Measurements from ENCODE around the gene MAST4. TPM values are rescaled to one million over a fixed set of nuclear protein-coding genes. Genes with fewer than 3 reads are reported as not detected.

Gene MAST4
- total RNA-seq, 2 donors from 2014 or later: 11.0 to 11.5 TPM

DNA sequence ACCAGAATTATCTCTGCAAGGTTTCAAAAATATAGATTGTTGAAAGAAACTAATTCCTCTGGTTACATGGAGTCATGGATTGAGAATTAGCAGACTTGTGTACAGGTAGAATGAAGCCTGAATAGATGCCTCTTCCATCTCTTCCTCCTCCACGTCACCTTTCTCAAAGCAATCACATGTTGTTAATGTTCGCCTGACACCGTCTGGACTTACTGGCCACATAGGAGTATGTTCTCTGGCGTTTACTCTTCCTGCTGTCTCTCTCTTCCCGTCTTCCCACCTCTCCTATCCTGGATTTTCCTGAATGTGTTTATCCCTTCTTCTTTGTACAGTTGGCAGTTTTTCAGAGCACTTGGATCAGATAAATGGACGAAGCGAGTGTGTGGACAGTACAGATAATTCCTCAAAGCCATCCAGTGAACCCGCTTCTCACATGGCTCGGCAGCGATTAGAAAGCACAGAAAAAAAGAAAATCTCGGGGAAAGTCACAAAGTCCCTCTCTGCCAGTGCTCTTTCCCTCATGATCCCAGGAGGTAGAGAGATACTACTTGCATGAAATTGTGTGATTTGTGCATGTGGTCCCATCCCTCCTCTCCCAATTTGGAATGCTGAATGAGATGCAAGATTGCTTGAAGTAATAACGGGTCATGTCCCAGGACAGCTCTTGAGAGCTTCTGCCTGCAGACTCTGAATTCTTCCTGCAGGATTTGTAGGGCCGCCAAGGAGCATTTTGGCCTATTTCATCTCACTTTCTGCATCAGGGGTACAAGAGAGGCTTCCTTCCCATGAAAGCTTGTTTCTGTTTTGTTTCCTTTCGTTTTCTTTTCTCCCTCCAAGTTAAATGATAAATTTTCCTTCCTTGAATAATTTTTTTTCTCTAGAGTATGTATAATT lies 553.1 kb downstream of the MAST4 start:
- H3K4me3 Mint-ChIP-seq: no peak overlapping the region

DNA sequence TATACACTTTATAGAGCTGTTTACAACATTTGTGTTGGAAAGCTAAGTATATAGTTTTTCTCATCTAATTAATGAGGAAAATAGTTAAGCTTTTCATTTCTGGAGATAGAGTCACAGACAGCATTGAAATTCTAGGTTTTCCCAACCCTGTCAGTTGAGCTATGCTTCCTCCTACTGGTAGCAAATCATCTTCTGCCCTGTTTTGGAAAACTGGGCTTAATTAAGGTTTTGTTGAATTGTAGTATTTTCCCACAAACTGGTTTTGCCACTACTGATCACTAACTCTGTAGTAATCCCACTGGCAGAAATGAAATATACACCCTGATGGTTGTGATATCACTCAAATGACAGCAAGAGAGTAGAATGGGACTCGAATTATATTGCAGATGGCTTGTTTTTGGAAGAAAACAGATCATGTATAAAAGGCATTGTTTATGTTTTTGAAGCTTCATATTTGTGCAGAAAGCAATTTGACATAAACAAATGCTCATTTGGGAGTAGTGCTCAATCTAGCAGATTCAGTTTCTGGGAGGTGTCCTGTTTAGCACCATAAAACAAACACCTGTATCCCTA lies 553.8 kb downstream of the MAST4 start:
- Histone ChIP-seq H3K36me3 (ENCODE audit: control insufficient read depth, insufficient read depth, low read length) (peaks cover 23% of the 10 kb centered on the region), H3K27me3 (ENCODE audit: control insufficient read depth, insufficient read depth, low read length, poor library complexity, severe bottlenecking) (no peaks in the 10 kb centered on the region), H3K9me3 (ENCODE audit: control insufficient read depth, low read length) (no peaks in the 10 kb centered on the region), H3K9ac (ENCODE audit: extremely low read depth, low read length, poor library complexity, severe bottlenecking) (no peak overlapping the region), H3K27ac (ENCODE audit: low read depth, low read length) (no peak overlapping the region), H3K4me3 (ENCODE audit: low read length) (no peak overlapping the region), H3K4me1 (ENCODE audit: control insufficient read depth, insufficient read depth, low read length) (no peaks in the 10 kb centered on the region)
- Mint-ChIP-seq H3K9me3 (no peaks in the 10 kb centered on the region), H3K27me3 (ENCODE audit: insufficient read depth) (no peaks in the 10 kb centered on the region), H3K36me3 (ENCODE audit: low read depth) (no peaks in the 10 kb centered on the region), H3K27ac (no peak overlapping the region), H3K4me3 (no peak overlapping the region), H3K4me1 (peaks cover 2% of the 10 kb centered on the region)
- no peak for DNase-seq
- 84 to 100% methylated on average over 1 of the region's 1 CpG for WGBS, 2 experiments (ENCODE audit: insufficient coverage in 1 of 2, insufficient read length in 1 of 2)
- peak; percentile 75 for TF ChIP-seq CTCF (conservative IDR thresholded peaks at IDR 0.05)

More for the DNA sequence above, 553.1 kb downstream of the MAST4 start:
- H3K27ac ChIP-seq (ENCODE audit: low read depth, low read length): no peak overlapping the region
- no peak overlapping the region for H3K9ac ChIP-seq (ENCODE audit: extremely low read depth, low read length, poor library complexity, severe bottlenecking)
- 92 to 93% methylated on average over 13 to 14 of the region's 14 CpGs for WGBS, 2 experiments (ENCODE audit: insufficient coverage in 1 of 2, insufficient read length in 1 of 2)
- H3K4me1 ChIP-seq (ENCODE audit: control insufficient read depth, insufficient read depth, low read length): no peaks in the 10 kb centered on the region
- no peaks in the 10 kb centered on the region for H3K9me3 ChIP-seq (ENCODE audit: control insufficient read depth, low read length)
- H3K27me3 ChIP-seq (ENCODE audit: control insufficient read depth, insufficient read depth, low read length, poor library complexity, severe bottlenecking): no peaks in the 10 kb centered on the region
- no peak overlapping the region for H3K4me3 ChIP-seq (ENCODE audit: low read length)
- Mint-ChIP-seq H3K27ac (no peak overlapping the region), H3K36me3 (ENCODE audit: low read depth) (no peaks in the 10 kb centered on the region), H3K27me3 (ENCODE audit: insufficient read depth) (no peaks in the 10 kb centered on the region), H3K4me1 (no peaks in the 10 kb centered on the region), H3K9me3 (no peaks in the 10 kb centered on the region)
- TF ChIP-seq CTCF (conservative IDR thresholded peaks at IDR 0.05): no peak
- H3K36me3 ChIP-seq (ENCODE audit: control insufficient read depth, insufficient read depth, low read length): peaks cover 23% of the 10 kb centered on the region
- DNase-seq: no peak

DNA sequence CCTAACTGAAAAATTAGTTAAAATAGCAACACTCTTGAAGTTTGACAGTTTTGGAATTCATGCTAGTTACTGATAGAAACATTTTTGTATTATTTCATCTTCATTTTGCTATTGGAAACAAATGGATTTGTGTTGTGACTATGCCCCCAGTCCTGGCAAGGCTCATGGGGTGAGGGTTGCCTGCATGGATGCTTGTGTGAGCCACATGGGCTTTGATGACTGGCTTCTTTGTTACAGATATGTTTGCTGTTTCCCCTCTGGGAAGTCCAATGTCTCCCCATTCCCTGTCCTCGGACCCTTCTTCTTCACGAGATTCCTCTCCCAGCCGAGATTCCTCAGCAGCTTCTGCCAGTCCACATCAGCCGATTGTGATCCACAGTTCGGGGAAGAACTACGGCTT lies 556.2 kb downstream of the MAST4 start:
- Histone ChIP-seq H3K9ac (ENCODE audit: extremely low read depth, low read length, poor library complexity, severe bottlenecking) (no peak overlapping the region), H3K27me3 (ENCODE audit: control insufficient read depth, insufficient read depth, low read length, poor library complexity, severe bottlenecking) (no peaks in the 10 kb centered on the region), H3K27ac (ENCODE audit: low read depth, low read length) (no peak overlapping the region), H3K36me3 (ENCODE audit: control insufficient read depth, insufficient read depth, low read length) (peaks cover 23% of the 10 kb centered on the region), H3K9me3 (ENCODE audit: control insufficient read depth, low read length) (no peaks in the 10 kb centered on the region), H3K4me3 (ENCODE audit: low read length) (no peak overlapping the region), H3K4me1 (ENCODE audit: control insufficient read depth, insufficient read depth, low read length) (no peaks in the 10 kb centered on the region)
- WGBS, 2 experiments (ENCODE audit: insufficient coverage in 1 of 2, insufficient read length in 1 of 2): 94 to 95% methylated on average over 6 of the region's 6 CpGs
- H3K27me3 Mint-ChIP-seq (ENCODE audit: insufficient read depth): no peaks in the 10 kb centered on the region
- H3K9me3 Mint-ChIP-seq: no peaks in the 10 kb centered on the region
- no peaks in the 10 kb centered on the region for H3K36me3 Mint-ChIP-seq (ENCODE audit: low read depth)
- no peak overlapping the region for H3K27ac Mint-ChIP-seq
- no peak for DNase-seq
- H3K4me3 Mint-ChIP-seq: no peak overlapping the region
- peaks cover 2% of the 10 kb centered on the region for H3K4me1 Mint-ChIP-seq
- TF ChIP-seq CTCF (conservative IDR thresholded peaks at IDR 0.05): no peak

All from endodermal cell (in vitro differentiated cells).